Brain microvascular endothelial cell (primary cell): ENCODE data around the gene MIER1.
A peak's percentile ranks its signal among the peaks of the same experiment; 100 is the strongest.

ENCODE experiments used
- DNase-seq: peaks from one replicate; pipeline ENCODE4 v3.0.0-alpha.2; 2020
- H3K27ac ChIP-seq: fragments of 250-450 bp; sonication (Bioruptor Pico); 2 replicates; pipeline ENCODE4 v1.5.1; 2020; ENCODE audit warnings: mild to moderate bottlenecking, moderate library complexity
- H3K27me3 ChIP-seq: fragments of 250-450 bp; sonication (Bioruptor Pico); replicated peaks from 2 replicates; pipeline ENCODE4 v1.5.1; 2020; ENCODE audit warnings: mild to moderate bottlenecking
- H3K36me3 ChIP-seq: fragments of 250-450 bp; sonication (Bioruptor Pico); replicated peaks from 2 replicates; pipeline ENCODE4 v1.5.1; 2020; ENCODE audit warnings: mild to moderate bottlenecking
- H3K4me3 ChIP-seq: 2 replicates; pipeline ENCODE4 v1.5.1; 2011; ENCODE audit warnings: low read depth, mild to moderate bottlenecking, control low read depth, low read length, moderate library complexity
- CTCF ChIP-seq: IDR thresholded peaks from 2 replicates; pipeline ENCODE4 v1.5.1; 2011; ENCODE audit warnings: low read depth, mild to moderate bottlenecking, moderate library complexity, low read length, control low read depth, inconsistent platforms; ENCODE audit errors: missing control alignments
- in situ Hi-C: cut with HindIII; loops from 2 replicates; pipeline ENCODE4 v1.10.0; 2017; ENCODE audit warnings: low sequenced_read_pairs, low pct_ligation_motif_present

The MIER1 gene

GRCh38 chr1:66925944-66926343 lies 1.2 kb downstream of the MIER1 start:
- no peaks in the 10 kb centered on the region for H3K36me3 ChIP-seq
- no peak for TF ChIP-seq CTCF

GRCh38 chr1:66927528-66927927 lies 2.7 kb downstream of the MIER1 start:
- Histone ChIP-seq H3K36me3 (no peaks in the 10 kb centered on the region), H3K27ac (no peak overlapping the region), H3K4me3 (no peak overlapping the region), H3K27me3 (no peaks in the 10 kb centered on the region)
- in situ Hi-C loops = no loop called here
- DNase-seq = no peak
- no peak for TF ChIP-seq CTCF

More at GRCh38 chr1:66925944-66926343, 1.2 kb downstream of the MIER1 start:
- no peaks in the 10 kb centered on the region for H3K27me3 ChIP-seq
- H3K27ac ChIP-seq = peak overlapping the region; percentile 90
- no peak for DNase-seq
- in situ Hi-C loops = no loop called here
- peak overlapping the region; percentile 96 for H3K4me3 ChIP-seq

- Histone ChIP-seq H3K27me3 (no peaks in the 10 kb centered on the region), H3K27ac (no peak overlapping the region), H3K4me3 (peak overlapping the region; percentile 63), H3K36me3 (no peaks in the 10 kb centered on the region)
- in situ Hi-C loops = no loop called here
- no peak for DNase-seq
- TF ChIP-seq CTCF = no peak
These were observed 4.4 kb downstream of the MIER1 start for GRCh38 chr1:66929146-66929688.

- no peak for TF ChIP-seq CTCF
- Histone ChIP-seq H3K36me3 (no peaks in the 10 kb centered on the region), H3K27ac (peak overlapping the region; percentile 85), H3K27me3 (no peaks in the 10 kb centered on the region), H3K4me3 (peak overlapping the region; percentile 63)
- no peak for DNase-seq
- in situ Hi-C loops = no loop called here
These were observed 4.9 kb downstream of the MIER1 start for GRCh38 chr1:66929691-66929998.

- in situ Hi-C loops = no loop called here
- Histone ChIP-seq H3K36me3 (no peaks in the 10 kb centered on the region), H3K27ac (peak overlapping the region; percentile 85), H3K27me3 (no peaks in the 10 kb centered on the region), H3K4me3 (peak overlapping the region; percentile 71)
- peak; percentile 86 for DNase-seq
- TF ChIP-seq CTCF = no peak
These were observed 5.4 kb downstream of the MIER1 start for GRCh38 chr1:66929999-66930822.
